HepG2 (cell line): ENCODE measurements around the gene MED9. TPM values are rescaled to one million over a fixed set of nuclear protein-coding genes. Genes with fewer than 3 reads are reported as not detected.

ENCODE experiments used
- ATF7-NPFF ChIP-seq: sonication (generic); formaldehyde crosslinking; IDR thresholded peaks from 2 replicates; pipeline ENCODE4 v1.8.1; 2023; ENCODE audit warnings: mild to moderate bottlenecking, low read depth, missing genetic modification reagents, moderate library complexity
- FOXC1 ChIP-seq: sonication (generic); formaldehyde crosslinking; IDR thresholded peaks from 2 replicates; pipeline ENCODE4 v1.8.0; 2022; ENCODE audit warnings: mild to moderate bottlenecking, missing genetic modification reagents, borderline replicate concordance
- HDAC2 ChIP-seq: sonication (generic); formaldehyde crosslinking; IDR thresholded peaks from 2 replicates; pipeline ENCODE4 v1.4.0; 2020; ENCODE audit warnings: missing genetic modification reagents
- HMG20B ChIP-seq: conservative IDR thresholded peaks from 2 replicates; pipeline ENCODE4 v1.6.1; 2016; ENCODE audit warnings: missing genetic modification reagents, missing compliant biosample characterization
- KDM4B ChIP-seq: sonication (generic); formaldehyde crosslinking; IDR thresholded peaks from 2 replicates; pipeline ENCODE4 v1.4.0; 2020; ENCODE audit warnings: missing genetic modification reagents
- SMC3 ChIP-seq: IDR thresholded peaks from 2 replicates; pipeline ENCODE4 v1.6.1; 2011; ENCODE audit warnings: low read length, improper control_type of control experiment
- SNRNP70 ChIP-seq: fragments of 200-400 bp; formaldehyde crosslinking; IDR thresholded peaks from 2 replicates; pipeline ENCODE4 v1.6.1; 2017; ENCODE audit warnings: mild to moderate bottlenecking, low read depth, low read length, moderate library complexity
- SPEN ChIP-seq: sonication (generic); formaldehyde crosslinking; IDR thresholded peaks from 2 replicates; pipeline ENCODE4 v1.5.1; 2020; ENCODE audit warnings: low read depth, mild to moderate bottlenecking, missing genetic modification reagents
- ZKSCAN8 ChIP-seq: IDR thresholded peaks from 2 replicates; pipeline ENCODE4 v1.6.1; 2016; ENCODE audit warnings: borderline replicate concordance, missing genetic modification reagents, missing compliant biosample characterization
- ZNF335 ChIP-seq: sonication (generic); formaldehyde crosslinking; IDR thresholded peaks from 2 replicates; pipeline ENCODE4 v1.4.0; 2020; ENCODE audit warnings: missing genetic modification reagents
- polyA plus RNA-seq, 8 experiments: library from polyadenylated mRNA; depleted of rRNA in 3 of 8; stranded (reverse) in 7 of 8; unstranded in 1 of 8; fragments of >200 nt; fragmentation: Illumina TruSeq in 4 of 8; extraction: Trizol in 4 of 8; gene quantifications; 2 replicates each; pipeline versions ENCODE4 v1.2.1 to v1.2.3, GENCODE V29; 2011 to 2016; ENCODE audit warnings: low read depth in 4 of 8, missing spikeins in 1 of 8, mixed read lengths in 1 of 8; ENCODE audit not compliant: insufficient read depth in 1 of 8
- total RNA-seq, 5 experiments: library from RNA; depleted of rRNA; stranded (reverse); fragments of >200 nt; fragmentation: Illumina TruSeq; extraction: Trizol; gene quantifications; 2 replicates each; pipeline ENCODE4 v1.2.3, GENCODE V29; 2016; ENCODE audit warnings: low read depth in 1 of 5
- TF ChIP-seq, protein P1 (sequence below): sonication (generic); formaldehyde crosslinking; IDR thresholded peaks from 2 replicates; pipeline ENCODE4 v1.5.0; 2020; ENCODE audit warnings: mild to moderate bottlenecking, missing genetic modification reagents, moderate library complexity
- TF ChIP-seq, protein P2 (sequence below): sonication (generic); formaldehyde crosslinking; IDR thresholded peaks from 2 replicates; pipeline ENCODE4 v1.5.0; 2020; ENCODE audit warnings: missing genetic modification reagents
- TF ChIP-seq, protein P3 (sequence below): IDR thresholded peaks from 2 replicates; pipeline ENCODE4 v1.6.1; 2012; ENCODE audit warnings: low read length, improper control_type of control experiment
- TF ChIP-seq, protein P4 (sequence below): sonication (generic); formaldehyde crosslinking; IDR thresholded peaks from 2 replicates; pipeline ENCODE4 v1.5.0; 2020; ENCODE audit warnings: missing genetic modification reagents
- TF ChIP-seq, protein P5 (sequence below): IDR thresholded peaks from 2 replicates; pipeline ENCODE4 v1.6.1; 2016; ENCODE audit warnings: missing biosample characterization, missing genetic modification reagents, low read depth
- TF ChIP-seq, protein P6 (sequence below): sonication (generic); formaldehyde crosslinking; IDR thresholded peaks from 2 replicates; pipeline ENCODE4 v1.4.0; 2020; ENCODE audit warnings: mild to moderate bottlenecking, missing genetic modification reagents, borderline replicate concordance

The MED9 gene
- total and polyA plus RNA-seq, 2 of the 13 experiments (the other 11 are each of a cell fraction or from before 2014, with no cell fraction given): 11.9 to 15.1 TPM

DNA sequence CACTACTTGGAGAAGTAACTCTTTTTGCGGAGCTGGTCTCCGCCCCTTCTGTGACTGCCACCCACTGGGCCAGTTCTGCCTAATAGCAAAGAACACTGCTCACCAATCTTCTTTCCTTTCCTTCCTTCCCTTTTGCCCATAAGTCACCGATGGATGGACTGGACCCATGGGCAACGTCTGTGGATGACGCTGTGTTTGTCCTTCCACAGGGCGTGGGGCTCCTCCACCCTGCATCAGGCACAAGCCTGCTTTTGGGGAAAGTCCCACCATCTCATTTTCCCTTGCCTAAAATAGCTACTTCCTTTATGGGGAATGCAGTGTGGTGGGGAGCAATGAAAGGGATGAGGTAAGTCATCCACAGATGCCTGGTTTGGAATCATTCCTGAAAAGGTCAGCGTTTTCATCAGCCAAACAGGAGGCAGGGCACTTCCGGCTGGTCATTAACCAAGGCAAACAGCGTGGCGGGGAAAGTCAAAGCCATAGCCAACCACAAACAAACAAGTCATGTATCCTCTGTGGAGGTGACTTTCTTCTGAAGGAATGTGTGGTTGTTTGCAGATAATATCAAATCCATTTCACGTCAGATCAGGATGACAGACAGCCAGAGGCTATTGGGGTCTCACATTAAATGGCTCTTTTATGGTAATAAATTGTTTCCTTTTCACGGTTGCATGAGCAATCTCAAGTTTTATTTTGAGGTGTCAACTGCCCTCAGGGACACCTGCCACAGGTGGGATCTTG lies 30.7 kb upstream of the MED9 start (continued):
- TF ChIP-seq SNRNP70 (no peak), SMC3 (no peak), ZNF335 (CRISPR knock-in tag) (no peak; the same call in 1 of the 2 replicates), ZKSCAN8 (peak; percentile 66), ATF7-NPFF (peak; percentile 50; the same call in 1 of the 2 replicates), HDAC2 (CRISPR knock-in tag) (peak; percentile 91), SPEN (CRISPR knock-in tag) (no peak), FOXC1 (CRISPR knock-in tag) (no peak), KDM4B (CRISPR knock-in tag) (peak; percentile 53; the same call in 1 of the 2 replicates), HMG20B (CRISPR knock-in tag) (peak; percentile 90)
- TF ChIP-seq, protein P1, sequence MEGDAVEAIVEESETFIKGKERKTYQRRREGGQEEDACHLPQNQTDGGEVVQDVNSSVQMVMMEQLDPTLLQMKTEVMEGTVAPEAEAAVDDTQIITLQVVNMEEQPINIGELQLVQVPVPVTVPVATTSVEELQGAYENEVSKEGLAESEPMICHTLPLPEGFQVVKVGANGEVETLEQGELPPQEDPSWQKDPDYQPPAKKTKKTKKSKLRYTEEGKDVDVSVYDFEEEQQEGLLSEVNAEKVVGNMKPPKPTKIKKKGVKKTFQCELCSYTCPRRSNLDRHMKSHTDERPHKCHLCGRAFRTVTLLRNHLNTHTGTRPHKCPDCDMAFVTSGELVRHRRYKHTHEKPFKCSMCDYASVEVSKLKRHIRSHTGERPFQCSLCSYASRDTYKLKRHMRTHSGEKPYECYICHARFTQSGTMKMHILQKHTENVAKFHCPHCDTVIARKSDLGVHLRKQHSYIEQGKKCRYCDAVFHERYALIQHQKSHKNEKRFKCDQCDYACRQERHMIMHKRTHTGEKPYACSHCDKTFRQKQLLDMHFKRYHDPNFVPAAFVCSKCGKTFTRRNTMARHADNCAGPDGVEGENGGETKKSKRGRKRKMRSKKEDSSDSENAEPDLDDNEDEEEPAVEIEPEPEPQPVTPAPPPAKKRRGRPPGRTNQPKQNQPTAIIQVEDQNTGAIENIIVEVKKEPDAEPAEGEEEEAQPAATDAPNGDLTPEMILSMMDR (CRISPR knock-in tag): peak; percentile 31
- TF ChIP-seq, protein P2, sequence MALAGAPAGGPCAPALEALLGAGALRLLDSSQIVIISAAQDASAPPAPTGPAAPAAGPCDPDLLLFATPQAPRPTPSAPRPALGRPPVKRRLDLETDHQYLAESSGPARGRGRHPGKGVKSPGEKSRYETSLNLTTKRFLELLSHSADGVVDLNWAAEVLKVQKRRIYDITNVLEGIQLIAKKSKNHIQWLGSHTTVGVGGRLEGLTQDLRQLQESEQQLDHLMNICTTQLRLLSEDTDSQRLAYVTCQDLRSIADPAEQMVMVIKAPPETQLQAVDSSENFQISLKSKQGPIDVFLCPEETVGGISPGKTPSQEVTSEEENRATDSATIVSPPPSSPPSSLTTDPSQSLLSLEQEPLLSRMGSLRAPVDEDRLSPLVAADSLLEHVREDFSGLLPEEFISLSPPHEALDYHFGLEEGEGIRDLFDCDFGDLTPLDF: no peak
- TF ChIP-seq, protein P3, sequence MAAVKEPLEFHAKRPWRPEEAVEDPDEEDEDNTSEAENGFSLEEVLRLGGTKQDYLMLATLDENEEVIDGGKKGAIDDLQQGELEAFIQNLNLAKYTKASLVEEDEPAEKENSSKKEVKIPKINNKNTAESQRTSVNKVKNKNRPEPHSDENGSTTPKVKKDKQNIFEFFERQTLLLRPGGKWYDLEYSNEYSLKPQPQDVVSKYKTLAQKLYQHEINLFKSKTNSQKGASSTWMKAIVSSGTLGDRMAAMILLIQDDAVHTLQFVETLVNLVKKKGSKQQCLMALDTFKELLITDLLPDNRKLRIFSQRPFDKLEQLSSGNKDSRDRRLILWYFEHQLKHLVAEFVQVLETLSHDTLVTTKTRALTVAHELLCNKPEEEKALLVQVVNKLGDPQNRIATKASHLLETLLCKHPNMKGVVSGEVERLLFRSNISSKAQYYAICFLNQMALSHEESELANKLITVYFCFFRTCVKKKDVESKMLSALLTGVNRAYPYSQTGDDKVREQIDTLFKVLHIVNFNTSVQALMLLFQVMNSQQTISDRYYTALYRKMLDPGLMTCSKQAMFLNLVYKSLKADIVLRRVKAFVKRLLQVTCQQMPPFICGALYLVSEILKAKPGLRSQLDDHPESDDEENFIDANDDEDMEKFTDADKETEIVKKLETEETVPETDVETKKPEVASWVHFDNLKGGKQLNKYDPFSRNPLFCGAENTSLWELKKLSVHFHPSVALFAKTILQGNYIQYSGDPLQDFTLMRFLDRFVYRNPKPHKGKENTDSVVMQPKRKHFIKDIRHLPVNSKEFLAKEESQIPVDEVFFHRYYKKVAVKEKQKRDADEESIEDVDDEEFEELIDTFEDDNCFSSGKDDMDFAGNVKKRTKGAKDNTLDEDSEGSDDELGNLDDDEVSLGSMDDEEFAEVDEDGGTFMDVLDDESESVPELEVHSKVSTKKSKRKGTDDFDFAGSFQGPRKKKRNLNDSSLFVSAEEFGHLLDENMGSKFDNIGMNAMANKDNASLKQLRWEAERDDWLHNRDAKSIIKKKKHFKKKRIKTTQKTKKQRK: no peak
- TF ChIP-seq, protein P4, sequence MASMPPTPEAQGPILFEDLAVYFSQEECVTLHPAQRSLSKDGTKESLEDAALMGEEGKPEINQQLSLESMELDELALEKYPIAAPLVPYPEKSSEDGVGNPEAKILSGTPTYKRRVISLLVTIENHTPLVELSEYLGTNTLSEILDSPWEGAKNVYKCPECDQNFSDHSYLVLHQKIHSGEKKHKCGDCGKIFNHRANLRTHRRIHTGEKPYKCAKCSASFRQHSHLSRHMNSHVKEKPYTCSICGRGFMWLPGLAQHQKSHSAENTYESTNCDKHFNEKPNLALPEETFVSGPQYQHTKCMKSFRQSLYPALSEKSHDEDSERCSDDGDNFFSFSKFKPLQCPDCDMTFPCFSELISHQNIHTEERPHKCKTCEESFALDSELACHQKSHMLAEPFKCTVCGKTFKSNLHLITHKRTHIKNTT (CRISPR knock-in tag): no peak
- TF ChIP-seq, protein P5, sequence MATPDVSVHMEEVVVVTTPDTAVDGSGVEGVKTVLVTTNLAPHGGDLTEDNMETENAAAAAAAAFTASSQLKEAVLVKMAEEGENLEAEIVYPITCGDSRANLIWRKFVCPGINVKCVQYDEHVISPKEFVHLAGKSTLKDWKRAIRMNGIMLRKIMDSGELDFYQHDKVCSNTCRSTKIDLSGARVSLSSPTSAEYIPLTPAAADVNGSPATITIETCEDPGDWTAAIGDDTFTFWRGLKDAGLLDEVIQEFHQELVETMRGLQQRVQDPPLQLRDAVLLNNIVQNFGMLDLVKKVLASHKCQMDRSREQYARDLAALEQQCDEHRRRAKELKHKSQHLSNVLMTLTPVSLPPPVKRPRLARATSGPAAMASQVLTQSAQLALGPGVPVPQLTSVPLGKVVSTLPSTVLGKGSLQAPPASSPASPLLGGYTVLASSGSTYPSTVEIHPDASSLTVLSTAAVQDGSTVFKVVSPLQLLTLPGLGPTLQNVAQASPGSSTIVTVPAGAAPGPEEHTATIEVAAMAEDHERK: no peak
- TF ChIP-seq, protein P6, sequence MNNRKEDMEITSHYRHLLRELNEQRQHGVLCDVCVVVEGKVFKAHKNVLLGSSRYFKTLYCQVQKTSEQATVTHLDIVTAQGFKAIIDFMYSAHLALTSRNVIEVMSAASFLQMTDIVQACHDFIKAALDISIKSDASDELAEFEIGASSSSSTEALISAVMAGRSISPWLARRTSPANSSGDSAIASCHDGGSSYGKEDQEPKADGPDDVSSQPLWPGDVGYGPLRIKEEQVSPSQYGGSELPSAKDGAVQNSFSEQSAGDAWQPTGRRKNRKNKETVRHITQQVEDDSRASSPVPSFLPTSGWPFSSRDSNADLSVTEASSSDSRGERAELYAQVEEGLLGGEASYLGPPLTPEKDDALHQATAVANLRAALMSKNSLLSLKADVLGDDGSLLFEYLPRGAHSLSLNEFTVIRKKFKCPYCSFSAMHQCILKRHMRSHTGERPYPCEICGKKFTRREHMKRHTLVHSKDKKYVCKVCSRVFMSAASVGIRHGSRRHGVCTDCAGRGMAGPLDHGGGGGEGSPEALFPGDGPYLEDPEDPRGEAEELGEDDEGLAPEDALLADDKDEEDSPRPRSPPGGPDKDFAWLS: no peak
